Measurements from ENCODE around the gene ISM1. TPM values are rescaled to one million over a fixed set of nuclear protein-coding genes. Genes with fewer than 3 reads are reported as not detected.

The ISM1 gene
- total and polyA plus RNA-seq, 2 donors (not counting 3 experiments of a cell fraction or from before 2014, with no cell fraction given), result not detected

DNA sequence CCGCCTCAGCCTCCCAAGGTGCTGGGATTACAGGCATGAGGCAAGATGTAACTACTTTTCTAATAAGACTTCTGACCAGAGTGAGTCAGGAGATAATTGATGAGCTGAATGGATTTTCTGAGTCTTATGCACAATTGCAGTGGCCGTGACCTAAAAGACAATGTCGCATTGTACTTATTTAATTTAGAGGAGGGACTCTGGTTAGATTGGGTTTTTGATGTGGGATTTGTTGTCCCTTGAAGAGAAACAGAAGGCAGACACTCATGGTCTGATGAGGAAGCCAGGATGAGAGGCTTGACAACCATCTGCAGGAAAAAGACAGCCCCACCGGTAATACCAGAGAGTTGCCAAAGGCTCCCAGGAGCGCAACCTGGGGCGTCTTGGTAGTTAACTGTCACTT, 68.0 kb downstream of the ISM1 start:
- H3K4me1 ChIP-seq (ENCODE audit: control insufficient read depth, extremely low read depth, insufficient read depth, low read length), result no peaks in the 10 kb centered on the region
- intact Hi-C loops (cut with micrococcal nuclease) (no loop called here), dilution Hi-C loops (cut with MboI; ENCODE audit: extremely low pct_ligation_motif_present, low sequenced_read_pairs) (no loop called here)
- no peak overlapping the region for H3K4me2 ChIP-seq (ENCODE audit: insufficient read depth, low read length)
- BruUV-seq (replicated peaks), result no TSS peak
- H3K9ac ChIP-seq (replicated peaks; ENCODE audit: extremely low read depth, insufficient read depth, low read length), result no peak overlapping the region
- H3K9me3 ChIP-seq (replicated peaks; ENCODE audit: control insufficient read depth, insufficient read depth, low read length), result no peaks in the 10 kb centered on the region
- POLR2A ChIA-PET, result no interaction called here
- no peaks in the 10 kb centered on the region for H3K79me2 ChIP-seq (ENCODE audit: control insufficient read depth, insufficient read depth, low read length)
- no peak overlapping the region for H3K27ac ChIP-seq (ENCODE audit: insufficient read depth, low read depth, low read length)
- H3K9me1 ChIP-seq (replicated peaks; ENCODE audit: control insufficient read depth, extremely low read depth, insufficient read depth, low read length), result no peaks in the 10 kb centered on the region
- no peaks in the 10 kb centered on the region for H4K20me1 ChIP-seq (replicated peaks; ENCODE audit: control insufficient read depth, extremely low read depth, insufficient read depth, low read length)
- H3K27me3 ChIP-seq (ENCODE audit: control insufficient read depth in 2 of 2, insufficient read depth in 2 of 2, low read length in 2 of 2), result peaks cover under 1 to 3% of the 10 kb centered on the region in 2 experiments
- no peak overlapping the region for H3K4me3 ChIP-seq (replicated peaks in 1 of 3; ENCODE audit: insufficient read depth in 1 of 3, low read depth in 1 of 3, low read length in 3 of 3)
- no peaks in the 10 kb centered on the region for H3K36me3 ChIP-seq (ENCODE audit: control insufficient read depth in 2 of 2, extremely low read depth in 1 of 2, insufficient read depth in 2 of 2, low read length in 2 of 2)
- no peak for FAIRE-seq
- no peak for DNase-seq (ENCODE audit: low read depth, low spot score)
- H2AFZ ChIP-seq (ENCODE audit: low read depth, low read length), result no peak overlapping the region
- CTCF ChIA-PET, result no interaction called here
- no peak for TF ChIP-seq MYC (IDR thresholded peaks at IDR 0.05; ENCODE audit: low read depth, low read length)
- TF ChIP-seq JUN (IDR thresholded peaks at IDR 0.05; ENCODE audit: borderline replicate concordance, insufficient read depth, insufficient read length, low read depth), result no peak
- TF ChIP-seq POLR2AphosphoS5 (IDR thresholded peaks at IDR 0.05; ENCODE audit: insufficient read depth, low read depth, low read length), result no peak
- TF ChIP-seq FOS (IDR thresholded peaks at IDR 0.05; ENCODE audit: borderline replicate concordance, insufficient read depth, low read length), result no peak
- TF ChIP-seq, protein P1, sequence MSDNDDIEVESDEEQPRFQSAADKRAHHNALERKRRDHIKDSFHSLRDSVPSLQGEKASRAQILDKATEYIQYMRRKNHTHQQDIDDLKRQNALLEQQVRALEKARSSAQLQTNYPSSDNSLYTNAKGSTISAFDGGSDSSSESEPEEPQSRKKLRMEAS (IDR thresholded peaks at IDR 0.05; ENCODE audit: insufficient read depth, insufficient read length), result no peak
- TF ChIP-seq POLR2A (IDR thresholded peaks at IDR 0.05; ENCODE audit: low read depth, low read length), result no peak
- TF ChIP-seq, protein P2, sequence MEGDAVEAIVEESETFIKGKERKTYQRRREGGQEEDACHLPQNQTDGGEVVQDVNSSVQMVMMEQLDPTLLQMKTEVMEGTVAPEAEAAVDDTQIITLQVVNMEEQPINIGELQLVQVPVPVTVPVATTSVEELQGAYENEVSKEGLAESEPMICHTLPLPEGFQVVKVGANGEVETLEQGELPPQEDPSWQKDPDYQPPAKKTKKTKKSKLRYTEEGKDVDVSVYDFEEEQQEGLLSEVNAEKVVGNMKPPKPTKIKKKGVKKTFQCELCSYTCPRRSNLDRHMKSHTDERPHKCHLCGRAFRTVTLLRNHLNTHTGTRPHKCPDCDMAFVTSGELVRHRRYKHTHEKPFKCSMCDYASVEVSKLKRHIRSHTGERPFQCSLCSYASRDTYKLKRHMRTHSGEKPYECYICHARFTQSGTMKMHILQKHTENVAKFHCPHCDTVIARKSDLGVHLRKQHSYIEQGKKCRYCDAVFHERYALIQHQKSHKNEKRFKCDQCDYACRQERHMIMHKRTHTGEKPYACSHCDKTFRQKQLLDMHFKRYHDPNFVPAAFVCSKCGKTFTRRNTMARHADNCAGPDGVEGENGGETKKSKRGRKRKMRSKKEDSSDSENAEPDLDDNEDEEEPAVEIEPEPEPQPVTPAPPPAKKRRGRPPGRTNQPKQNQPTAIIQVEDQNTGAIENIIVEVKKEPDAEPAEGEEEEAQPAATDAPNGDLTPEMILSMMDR (IDR thresholded peaks at IDR 0.05; ENCODE audit: extremely low read depth in 1 of 2, insufficient read depth in 1 of 2, low read depth in 1 of 2, low read length in 2 of 2), result no peak

Measured in endothelial cell of umbilical vein (primary cell).